Smooth muscle cell of bladder (primary cell): ENCODE results near the gene PKLR. TPM values are rescaled to one million over a fixed set of nuclear protein-coding genes. Genes with fewer than 3 reads are reported as not detected.

Source experiments
- total RNA-seq: library from RNA; depleted of rRNA; stranded (reverse); fragments of >200 nt; gene quantifications from 2 replicates; pipeline ENCODE4 v1.2.3, GENCODE V29; 2014

The PKLR gene
- total RNA-seq: under 0.01 TPM in 1 of 2 replicates, not detected in the other

DNA sequence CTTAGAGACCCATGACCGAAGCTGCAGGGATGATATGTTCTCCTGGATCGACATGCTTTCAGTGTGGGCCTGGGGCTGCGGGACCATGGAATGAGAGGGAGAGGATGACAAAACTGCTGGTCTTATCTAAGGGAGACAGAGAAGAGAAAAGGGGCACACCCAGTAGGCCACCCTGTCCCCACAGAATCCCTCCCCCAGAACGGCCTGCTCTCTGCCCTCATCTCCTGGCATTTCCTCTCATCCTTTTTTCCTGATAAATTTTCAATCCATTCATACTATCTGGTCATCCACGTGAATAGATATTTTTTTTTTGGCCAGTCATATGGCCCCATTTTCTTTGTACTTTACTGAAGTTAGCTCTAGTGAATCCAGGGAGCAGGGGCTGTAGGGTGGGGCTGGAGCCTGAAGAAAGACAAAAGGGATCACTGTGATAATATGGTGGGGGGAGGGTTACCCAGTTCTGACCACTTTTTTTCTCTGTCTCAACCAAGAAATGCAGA, at the start of gene PKLR:
Gene PKLR, minus strand, starts transcription at position 97 of the 500 bp plus-strand sequence. Its CDS starts 43 bp downstream, at position 54.

GRCh38 chr1:155320661-155321617, 19.7 kb upstream of the PKLR start, which contains the start of gene RUSC1:
Gene RUSC1, plus strand, starts transcription at chr1:155320894. Its CDS starts 880 bp downstream, at chr1:155321774.

DNA sequence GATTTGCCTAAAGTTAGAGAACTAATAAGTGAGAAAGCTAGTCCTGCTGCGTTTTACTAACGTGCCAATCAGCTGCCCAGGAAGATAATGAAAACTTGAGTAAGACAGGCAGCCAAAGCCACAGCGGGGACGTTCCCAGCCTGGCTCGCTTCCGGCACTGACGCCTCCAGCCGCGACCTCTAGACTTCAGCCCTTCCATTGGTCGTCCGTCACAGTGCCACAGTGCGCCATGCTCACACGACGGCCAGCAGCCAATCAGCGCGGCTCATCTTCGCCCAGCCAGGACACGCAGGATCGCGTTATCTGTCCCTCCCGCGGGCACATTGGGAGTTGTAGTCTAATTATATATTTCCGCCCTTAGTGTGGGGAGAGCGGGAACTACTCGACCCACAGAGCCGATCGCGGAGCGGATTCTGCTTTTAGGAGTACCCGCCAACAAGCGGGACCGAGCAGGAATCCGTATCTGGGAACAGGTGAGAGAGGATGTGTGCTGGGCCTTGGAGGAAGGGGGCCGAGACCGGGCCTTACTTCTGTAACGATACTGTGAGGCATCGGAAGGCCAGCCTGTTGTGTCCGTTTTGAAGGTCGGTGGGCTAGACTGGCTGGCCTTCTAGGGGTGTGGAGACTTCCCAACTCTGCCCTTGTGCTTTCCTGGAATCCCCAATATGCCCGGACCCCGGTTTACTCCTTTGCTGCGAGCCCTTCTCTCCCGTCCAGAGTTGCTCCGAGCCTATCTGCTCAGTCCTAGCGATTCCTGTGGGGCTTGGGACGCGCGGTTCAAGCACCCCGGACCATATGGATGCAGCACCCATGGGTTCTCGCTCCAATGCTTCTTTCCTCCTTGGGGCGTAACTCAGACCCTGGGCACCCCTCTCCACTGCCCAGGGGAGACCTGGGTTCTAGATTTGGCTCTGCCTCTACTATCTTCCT, 7.5 kb upstream of the PKLR start, which contains the start of gene FDPS:
Gene FDPS, plus strand, starts transcription at position 374 of the 930 bp plus-strand sequence. CDS start 924 bp downstream, outside the sequence.

GRCh38 chr1:155277070-155277901, 24.0 kb downstream of the PKLR start, which contains the start of gene HCN3:
Gene HCN3, plus strand, starts transcription at chr1:155277463. Its CDS starts 128 bp downstream, at chr1:155277591.

DNA sequence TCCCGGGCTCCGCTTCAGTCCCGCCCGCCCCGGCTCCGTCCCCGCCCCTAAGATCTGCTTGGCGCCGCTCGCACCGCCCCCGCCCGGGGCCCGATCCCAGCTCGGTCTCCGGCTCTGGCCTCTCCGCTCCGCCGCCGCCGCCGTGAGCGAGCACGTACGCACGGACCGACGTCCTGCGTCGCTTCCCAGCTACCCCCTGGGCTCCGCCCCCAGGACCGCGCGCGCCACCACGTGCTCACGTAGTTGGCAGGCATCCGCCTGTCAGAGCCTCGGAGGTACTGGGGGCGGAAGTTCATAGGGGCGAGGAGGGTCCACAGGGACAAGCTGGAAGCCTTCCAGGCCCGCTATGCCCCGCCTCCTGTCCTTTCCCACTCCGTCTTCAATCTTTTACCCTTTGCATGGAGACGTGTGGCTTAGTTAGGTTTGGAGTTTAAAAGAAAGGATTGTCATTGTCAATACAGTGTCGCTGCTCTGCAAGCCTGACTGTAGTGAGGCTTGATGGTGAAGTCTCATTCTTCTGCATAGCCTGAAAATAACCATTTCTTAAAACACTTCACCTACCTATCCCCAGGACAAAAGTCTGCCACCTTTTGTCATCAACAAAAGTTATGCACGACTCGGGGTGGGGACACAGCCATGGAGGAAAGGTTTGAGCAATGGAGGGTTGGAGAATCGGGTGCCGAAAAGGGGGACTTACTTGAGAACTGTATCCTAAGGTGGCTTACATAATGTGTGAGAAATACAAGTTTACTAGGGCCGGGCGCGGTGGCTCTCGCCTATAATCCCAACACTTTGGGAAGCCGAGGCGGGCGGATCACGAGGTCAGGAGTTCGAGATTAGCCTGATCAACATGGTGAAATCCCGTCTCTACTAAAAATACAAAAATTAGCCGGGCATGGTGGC, 27.6 kb downstream of the PKLR start, which contains the start of gene CLK2:
Gene CLK2, minus strand, starts transcription at position 162 of the 903 bp plus-strand sequence. CDS start 2,527 bp downstream, outside the sequence.

GRCh38 chr1:155261852-155262673, 39.2 kb downstream of the PKLR start, which contains the start of gene SCAMP3:
Gene SCAMP3, minus strand, starts transcription at chr1:155262360. Its CDS starts 209 bp downstream, at chr1:155262151.

DNA sequence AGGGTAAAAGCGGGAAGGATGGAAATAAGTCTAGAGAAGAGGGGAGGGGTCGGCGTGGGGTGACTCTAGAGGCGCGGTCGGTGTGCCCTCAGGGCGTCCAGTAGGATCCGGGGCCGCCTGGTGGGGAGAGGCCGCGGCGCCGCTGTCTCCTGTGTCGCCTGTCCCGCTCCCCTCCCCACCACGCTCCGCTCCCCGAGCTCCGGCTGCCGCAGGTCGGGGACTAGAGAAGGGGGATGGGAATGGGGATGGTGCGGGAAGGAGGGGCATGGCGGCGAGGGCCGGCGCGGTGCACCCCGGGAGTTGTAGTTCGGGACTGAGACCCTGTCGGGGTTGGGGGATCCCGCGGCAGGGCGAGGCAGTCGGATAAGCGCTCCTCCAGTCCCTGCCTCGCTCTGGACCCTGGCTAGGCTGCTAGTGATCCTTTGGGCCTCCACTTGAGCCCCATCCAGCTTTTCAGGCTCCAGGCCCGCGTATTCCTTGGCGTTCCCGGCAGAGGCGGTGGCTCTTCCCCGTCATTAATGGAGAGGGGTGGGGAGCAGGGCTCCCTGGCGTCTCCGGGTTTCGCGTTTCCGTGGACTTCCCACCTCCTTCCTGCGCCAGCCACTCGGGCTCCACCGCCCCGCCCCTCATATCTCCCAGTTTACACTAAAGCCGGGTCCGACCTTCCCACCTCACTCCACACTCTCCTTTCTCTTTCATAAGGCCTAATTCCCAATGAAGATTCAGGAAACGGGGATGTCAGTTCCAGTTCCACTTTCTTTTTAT, 45.8 kb downstream of the PKLR start, which contains the start of gene ENTREP3:
Gene ENTREP3, minus strand, starts transcription at position 241 of the 765 bp plus-strand sequence. CDS start 606 bp downstream, outside the sequence.

Other genes starting within 250 kb of the PKLR start
- gene EFNA4, start 237.7 kb downstream of the PKLR start, total RNA-seq: 3.7 and 4.0 TPM in 2 replicates
- 0.14 and 0.83 TPM in 2 replicates for gene EFNA3, start 222.6 kb downstream of the PKLR start, total RNA-seq
- gene EFNA1, start 173.6 kb downstream of the PKLR start, total RNA-seq: 0.71 and 1.1 TPM in 2 replicates
- gene SLC50A1, start 165.6 kb downstream of the PKLR start, total RNA-seq: 35.4 and 37.4 TPM in 2 replicates
- 45.9 and 52.1 TPM in 2 replicates for gene DPM3, start 160.9 kb downstream of the PKLR start, total RNA-seq
- gene KRTCAP2, start 128.1 kb downstream of the PKLR start, total RNA-seq: 119 and 168 TPM in 2 replicates
- 2.3 and 2.5 TPM in 2 replicates for gene TRIM46, start 127.6 kb downstream of the PKLR start, total RNA-seq
- gene THBS3, start 93.5 kb downstream of the PKLR start, total RNA-seq: 19.9 and 26.1 TPM in 2 replicates
- 42.7 and 44.5 TPM in 2 replicates for gene MTX1, start 92.7 kb downstream of the PKLR start, total RNA-seq
- 3.0 and 5.5 TPM in 2 replicates for gene ENTREP3, start 46.0 kb downstream of the PKLR start, total RNA-seq
- gene SCAMP3, start 39.1 kb downstream of the PKLR start, total RNA-seq: 34.3 and 37.8 TPM in 2 replicates
- 19.9 and 32.4 TPM in 2 replicates for gene CLK2, start 27.9 kb downstream of the PKLR start, total RNA-seq
- gene HCN3, start 24.0 kb downstream of the PKLR start, total RNA-seq: 0.71 and 1.0 TPM in 2 replicates
- 357 and 395 TPM in 2 replicates for gene FDPS, start 7.4 kb upstream of the PKLR start, total RNA-seq
- gene RUSC1, start 19.5 kb upstream of the PKLR start, total RNA-seq: 5.4 and 5.7 TPM in 2 replicates